Measurements from ENCODE around the gene ANO7.

GRCh38 chr2:241168366-241168765 is 20.1 kb upstream of the ANO7 start:
- TF ChIP-seq EZH2 (IDR thresholded peaks at IDR 0.05; ENCODE audit: insufficient read depth, poor library complexity, severe bottlenecking) (no peak), EZH2phosphoT487 (IDR thresholded peaks at IDR 0.05; ENCODE audit: insufficient read depth, low read depth) (no peak)

Measured in GM23248 (cell line).